Activated T-helper 2 cell treated with anti-CD3 and anti-CD28 coated beads, Interferon-gamma antibody, Interleukin-2, Interleukin-4, amounts not matched to agents 10 μg/mL and 5 μg/mL and 100 μg/mL, durations not matched to agents 14 hours and 24 hours and 36 hours (primary cell): ENCODE measurements around the gene CHST14. TPM values are rescaled to one million over a fixed set of nuclear protein-coding genes. Genes with fewer than 3 reads are reported as not detected.
A peak's percentile ranks its signal among the peaks of the same experiment; 100 is the strongest.

Source experiments
- DNase-seq: peaks from one replicate; pipeline ENCODE4 v3.0.0; 2021; ENCODE audit warnings: low spot score
- H3K27ac Mint-ChIP-seq: one replicate; pipeline ENCODE4 v1.8.0; 2021; ENCODE audit warnings: mixed read lengths
- H3K27me3 Mint-ChIP-seq: one replicate; pipeline ENCODE4 v1.8.0; 2021; ENCODE audit warnings: low read depth, mixed read lengths
- H3K36me3 Mint-ChIP-seq: one replicate; pipeline ENCODE4 v1.8.0; 2021; ENCODE audit warnings: low read depth, mixed read lengths
- H3K4me1 Mint-ChIP-seq: one replicate; pipeline ENCODE4 v1.8.0; 2021; ENCODE audit warnings: low read depth, mixed read lengths
- H3K4me3 Mint-ChIP-seq: one replicate; pipeline ENCODE4 v1.8.0; 2021; ENCODE audit warnings: low read depth, mild to moderate bottlenecking, moderate library complexity, mixed read lengths
- H3K9me3 Mint-ChIP-seq: one replicate; pipeline ENCODE4 v1.8.0; 2021; ENCODE audit warnings: mixed read lengths
- intact Hi-C: fragments of 100-400 bp; cut with micrococcal nuclease; formaldehyde crosslinking; loops from one replicate; pipeline ENCODE4 v1.15.1; 2023
- total RNA-seq: library from RNA; stranded (reverse); gene quantifications from 2 replicates; pipeline ENCODE4 v1.2.3, GENCODE V29; 2022

Gene CHST14
- total RNA-seq, 1 donor from 2014 or later: 11.8 TPM

DNA sequence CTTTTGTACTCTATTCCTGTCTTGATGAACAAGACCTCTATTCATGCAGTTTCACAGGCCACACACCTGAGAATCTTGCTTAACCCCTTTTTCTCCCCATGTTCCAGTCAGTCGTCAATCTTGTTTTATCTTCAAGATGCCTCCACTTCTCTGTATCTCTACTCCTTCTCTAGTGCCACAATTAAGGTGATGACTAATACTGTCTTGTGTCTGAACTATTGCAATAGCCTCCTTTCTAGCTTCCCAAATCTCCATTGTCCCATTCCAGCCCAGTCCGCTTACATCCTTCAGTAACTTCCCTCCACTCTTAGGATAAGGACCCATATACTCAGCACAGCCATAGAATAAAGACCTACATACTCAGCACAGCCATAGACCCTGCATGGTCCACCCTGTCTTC is 24.7 kb downstream of the CHST14 start:
- Mint-ChIP-seq H3K4me1 (peaks cover 24% of the 10 kb centered on the region), H3K27ac (no peak overlapping the region), H3K27me3 (no peaks in the 10 kb centered on the region), H3K36me3 (no peaks in the 10 kb centered on the region), H3K9me3 (no peaks in the 10 kb centered on the region), H3K4me3 (no peak overlapping the region)
- intact Hi-C loops: no loop called here
- DNase-seq: no peak

DNA sequence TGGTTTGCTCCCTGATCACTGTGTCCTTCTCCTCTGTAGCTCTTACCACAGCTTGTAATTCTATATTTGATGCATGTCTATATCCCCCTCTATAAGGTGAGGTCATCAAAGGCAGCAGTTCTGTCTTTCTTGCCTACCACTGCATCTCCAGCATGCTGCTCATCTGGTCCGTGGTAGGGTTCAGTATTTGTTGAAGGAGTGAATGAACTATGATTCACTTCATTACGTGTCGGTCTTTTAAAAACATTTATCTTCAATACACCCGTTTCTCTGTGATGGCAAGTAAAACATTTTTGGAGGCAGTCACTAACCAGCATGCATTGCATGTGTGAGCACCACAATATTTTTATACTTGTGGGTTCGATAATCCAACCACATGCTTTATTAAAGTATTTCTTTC is 27.6 kb downstream of the CHST14 start:
- Mint-ChIP-seq H3K9me3 (no peaks in the 10 kb centered on the region), H3K4me3 (no peak overlapping the region), H3K36me3 (no peaks in the 10 kb centered on the region), H3K27me3 (peaks cover 9% of the 10 kb centered on the region), H3K4me1 (peaks cover 16% of the 10 kb centered on the region), H3K27ac (no peak overlapping the region)
- intact Hi-C loops: no loop called here
- DNase-seq: no peak

DNA sequence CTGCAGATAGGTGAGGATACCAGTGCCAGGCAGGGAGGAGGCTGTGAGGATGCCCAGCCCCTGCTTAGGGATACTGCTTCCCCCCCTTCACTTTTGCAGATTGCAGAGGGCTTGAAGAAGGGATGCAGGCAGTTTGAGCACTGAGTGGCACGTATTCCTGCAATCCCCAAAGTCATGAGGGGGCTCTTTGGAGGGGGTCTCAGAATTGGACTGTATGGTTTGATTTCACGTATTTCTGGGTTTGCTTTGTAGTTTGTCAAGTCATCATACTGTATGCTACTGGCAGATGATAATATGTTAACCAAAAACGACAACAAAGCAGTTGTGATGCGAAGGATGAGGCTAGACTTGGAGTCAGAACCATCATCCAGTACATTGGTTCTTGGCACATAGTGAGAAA is 28.1 kb downstream of the CHST14 start:
- Mint-ChIP-seq H3K27ac (no peak overlapping the region), H3K9me3 (no peaks in the 10 kb centered on the region), H3K4me3 (no peak overlapping the region), H3K4me1 (peaks cover 12% of the 10 kb centered on the region), H3K27me3 (peaks cover 12% of the 10 kb centered on the region), H3K36me3 (no peaks in the 10 kb centered on the region)
- no peak for DNase-seq
- intact Hi-C loops: no loop called here

DNA sequence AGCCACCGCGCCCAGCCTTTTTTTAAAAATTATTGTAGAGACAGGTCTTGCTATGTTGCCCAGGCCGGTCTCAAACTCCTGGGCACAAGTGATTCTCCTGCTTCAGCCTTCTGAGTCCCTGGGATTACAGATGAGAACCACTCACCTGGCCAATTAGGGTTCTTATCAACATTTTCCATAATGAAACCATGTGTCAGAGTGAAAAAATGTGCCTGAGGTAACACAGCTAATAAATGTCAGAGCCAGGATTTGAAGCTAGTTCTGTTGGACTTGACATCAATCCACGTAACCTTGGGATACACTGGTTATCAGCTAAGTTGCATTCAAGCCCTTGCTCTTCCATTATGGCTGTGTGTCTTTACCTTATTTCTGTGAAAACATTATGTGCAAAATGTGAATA is 29.1 kb downstream of the CHST14 start:
- Mint-ChIP-seq H3K4me1 (peaks cover 3% of the 10 kb centered on the region), H3K4me3 (no peak overlapping the region), H3K9me3 (no peaks in the 10 kb centered on the region), H3K36me3 (no peaks in the 10 kb centered on the region), H3K27me3 (peaks cover 19% of the 10 kb centered on the region), H3K27ac (no peak overlapping the region)
- no peak for DNase-seq
- intact Hi-C loops: no loop called here

DNA sequence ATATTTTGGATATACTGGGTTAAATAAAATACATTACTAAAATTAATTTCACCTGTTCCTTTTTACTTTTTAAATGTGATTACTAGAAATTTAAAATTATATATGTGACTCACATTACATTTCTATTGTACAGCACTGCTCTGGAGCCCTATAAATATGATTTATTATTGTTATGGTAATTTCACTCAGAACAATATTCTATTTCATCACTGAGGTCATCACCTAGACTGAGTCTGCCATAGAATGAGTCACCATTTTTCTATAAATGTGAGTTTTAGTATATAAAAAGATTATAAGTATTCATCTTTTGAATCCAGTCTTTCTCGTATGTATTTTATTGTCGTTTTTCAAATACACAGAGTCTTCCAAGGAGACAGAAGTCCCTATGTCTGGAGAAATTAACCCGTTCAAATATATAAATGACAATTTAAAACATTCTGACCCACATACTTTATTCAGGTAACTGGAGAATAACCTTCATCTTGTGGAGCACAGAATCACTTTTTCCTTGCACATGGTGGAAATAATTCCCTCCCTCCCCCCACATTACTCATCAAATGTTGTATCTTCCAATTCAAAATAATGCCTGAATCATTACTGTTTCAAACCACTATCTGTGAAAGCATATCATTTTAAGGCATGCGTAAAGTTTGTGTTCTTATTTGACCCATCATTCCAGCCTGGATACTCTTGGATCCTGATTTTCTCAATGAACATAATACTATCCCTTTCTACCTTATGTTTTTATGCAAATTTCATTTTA is 30.0 kb downstream of the CHST14 start:
- peaks cover 2% of the 10 kb centered on the region for H3K4me1 Mint-ChIP-seq

DNA sequence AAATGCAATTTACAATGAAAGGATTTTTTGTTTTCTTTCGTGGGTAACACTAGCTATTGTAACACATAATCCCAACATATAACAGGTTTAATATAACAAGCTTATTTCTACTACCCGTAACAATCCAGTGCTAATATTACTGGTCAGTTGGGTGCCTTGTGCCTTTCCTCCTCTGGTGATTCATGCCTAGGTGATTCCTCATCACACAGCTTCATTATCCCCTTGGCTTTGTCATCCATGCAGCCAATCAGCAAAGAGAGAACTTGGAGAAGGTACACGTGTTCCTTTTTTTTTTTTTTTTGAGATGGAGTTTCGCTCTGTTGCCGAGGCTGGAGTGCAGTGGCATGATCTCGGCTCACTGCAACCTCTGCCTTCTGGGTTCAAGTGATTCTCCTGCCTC is 30.7 kb downstream of the CHST14 start:
- H3K4me1 Mint-ChIP-seq: peaks cover 1% of the 10 kb centered on the region
- no peak overlapping the region for H3K27ac Mint-ChIP-seq
- H3K36me3 Mint-ChIP-seq: no peaks in the 10 kb centered on the region
- DNase-seq: no peak
- intact Hi-C loops: no loop called here
- H3K9me3 Mint-ChIP-seq: no peaks in the 10 kb centered on the region
- H3K4me3 Mint-ChIP-seq: no peak overlapping the region
- H3K27me3 Mint-ChIP-seq: peaks cover 27% of the 10 kb centered on the region

More for the DNA sequence above, 30.0 kb downstream of the CHST14 start:
- intact Hi-C loops: no loop called here
- Mint-ChIP-seq H3K27me3 (peaks cover 23% of the 10 kb centered on the region), H3K36me3 (no peaks in the 10 kb centered on the region), H3K27ac (no peak overlapping the region), H3K9me3 (no peaks in the 10 kb centered on the region), H3K4me3 (no peak overlapping the region)
- no peak for DNase-seq

DNA sequence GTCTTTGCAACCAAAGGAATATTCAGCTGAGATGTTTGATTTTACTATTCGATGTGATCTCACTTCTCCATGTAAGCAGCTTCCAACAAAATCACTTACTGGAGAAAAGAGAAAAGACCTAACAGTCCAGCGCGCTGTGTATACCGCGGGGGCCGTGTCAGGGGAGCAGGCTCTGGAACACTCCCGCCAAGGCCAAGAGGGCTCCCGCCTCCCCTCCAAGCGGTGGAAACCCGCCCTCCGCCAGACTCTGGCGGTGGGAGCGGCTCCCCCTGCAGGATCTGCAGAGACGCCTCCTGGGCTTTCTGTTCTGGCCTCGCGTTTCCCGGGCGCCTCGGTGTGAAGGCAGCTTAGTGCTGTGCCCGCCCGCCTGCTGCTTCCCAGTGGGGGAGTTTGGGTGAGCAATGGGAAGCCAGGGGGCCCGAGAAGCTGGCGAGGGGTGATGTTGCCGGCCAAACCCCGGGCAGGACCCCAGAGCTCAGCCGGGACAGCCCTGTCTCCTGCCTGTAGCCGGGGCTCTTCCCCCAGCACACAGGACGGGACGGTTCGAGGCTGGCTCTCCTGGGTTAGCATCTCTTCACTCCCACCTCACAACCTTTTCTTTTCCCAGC is 36.3 kb downstream of the CHST14 start:
- Mint-ChIP-seq H3K27ac (no peak overlapping the region), H3K4me1 (peaks cover 22% of the 10 kb centered on the region), H3K36me3 (no peaks in the 10 kb centered on the region), H3K4me3 (peak overlapping the region; percentile 45), H3K27me3 (peaks cover 66% of the 10 kb centered on the region), H3K9me3 (no peaks in the 10 kb centered on the region)
- DNase-seq: peak; percentile 41
- intact Hi-C loops: loop anchor here (2.0 to 5.0 kb wide), 3 partner anchors 14 to 65 kb away; partner anchors contain the start of genes BAHD1 and CHST14

DNA sequence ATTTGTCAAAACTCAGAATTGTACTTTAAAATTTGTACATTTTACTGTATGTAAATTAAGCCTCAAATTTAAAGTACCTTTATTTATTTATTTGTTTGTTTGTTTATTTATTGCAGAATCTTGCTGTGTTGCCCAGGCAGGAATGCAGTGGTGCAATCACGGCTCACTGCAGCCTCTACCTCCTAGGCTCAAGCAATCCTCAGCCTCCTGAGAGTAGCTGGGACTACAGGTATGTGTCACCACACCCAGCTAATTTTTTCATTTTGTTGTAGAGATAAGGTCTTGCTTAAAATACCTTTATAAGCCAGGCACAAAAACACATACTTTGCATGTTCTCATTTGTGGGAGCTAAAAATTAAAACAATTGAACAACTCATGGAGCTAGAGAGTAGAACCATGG is 37.4 kb downstream of the CHST14 start:
- H3K27me3 Mint-ChIP-seq: peaks cover 67% of the 10 kb centered on the region
- intact Hi-C loops: loop anchor here (5.0 kb wide), 2 partner anchors 36 to 66 kb away; partner anchors contain the start of genes BAHD1 and CHST14
- no peaks in the 10 kb centered on the region for H3K9me3 Mint-ChIP-seq
- no peak overlapping the region for H3K4me3 Mint-ChIP-seq
- DNase-seq: no peak
- H3K27ac Mint-ChIP-seq: no peak overlapping the region
- H3K4me1 Mint-ChIP-seq: peaks cover 24% of the 10 kb centered on the region
- H3K36me3 Mint-ChIP-seq: no peaks in the 10 kb centered on the region

DNA sequence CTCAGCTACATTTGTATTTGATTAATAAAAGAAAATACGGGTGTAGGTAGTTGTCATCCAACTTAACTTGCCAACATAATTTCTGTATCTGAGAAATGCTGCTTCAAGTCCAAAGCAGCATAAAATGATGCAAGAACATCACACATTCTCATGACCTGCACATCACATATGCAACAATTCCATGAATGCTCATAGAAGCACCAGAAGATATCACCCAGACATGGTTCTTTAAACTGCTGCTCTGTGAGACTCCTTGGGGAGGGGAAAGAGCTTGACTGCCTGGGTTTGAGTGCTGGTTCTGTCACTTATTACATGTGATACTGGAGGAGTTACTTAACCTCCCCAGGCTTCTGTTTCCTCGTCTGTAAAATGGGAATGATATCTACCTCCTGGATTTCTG is 39.4 kb downstream of the CHST14 start:
- H3K9me3 Mint-ChIP-seq: no peaks in the 10 kb centered on the region
- H3K36me3 Mint-ChIP-seq: no peaks in the 10 kb centered on the region
- peak overlapping the region; percentile 56 for H3K4me3 Mint-ChIP-seq
- H3K4me1 Mint-ChIP-seq: peaks cover 24% of the 10 kb centered on the region
- H3K27me3 Mint-ChIP-seq: peaks cover 63% of the 10 kb centered on the region
- no peak for DNase-seq
- intact Hi-C loops: no loop called here
- H3K27ac Mint-ChIP-seq: no peak overlapping the region

DNA sequence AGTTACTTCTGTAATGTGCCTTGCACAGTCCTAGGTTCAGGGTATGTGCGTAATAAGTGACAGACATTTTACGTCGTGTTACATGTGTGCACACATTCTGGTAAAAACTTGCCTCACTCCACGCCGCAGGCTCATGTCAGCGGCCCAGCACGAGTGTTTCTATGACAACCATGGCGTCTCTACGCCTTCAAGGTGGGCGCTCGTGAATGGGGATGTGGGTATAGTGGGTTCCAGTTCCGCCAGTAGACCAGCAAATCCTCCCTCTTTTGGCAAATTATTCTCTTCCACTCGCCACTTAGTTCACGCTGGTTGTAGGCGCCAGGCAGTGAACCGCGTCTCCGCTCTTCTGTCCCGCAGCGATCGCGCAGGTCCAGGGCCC is 40.3 kb downstream of the CHST14 start:
- peak overlapping the region; percentile 69 for H3K4me3 Mint-ChIP-seq
- peaks cover 64% of the 10 kb centered on the region for H3K27me3 Mint-ChIP-seq
- intact Hi-C loops: no loop called here
- H3K4me1 Mint-ChIP-seq: peaks cover 24% of the 10 kb centered on the region
- no peaks in the 10 kb centered on the region for H3K9me3 Mint-ChIP-seq
- H3K27ac Mint-ChIP-seq: no peak overlapping the region
- H3K36me3 Mint-ChIP-seq: no peaks in the 10 kb centered on the region
- no peak for DNase-seq

DNA sequence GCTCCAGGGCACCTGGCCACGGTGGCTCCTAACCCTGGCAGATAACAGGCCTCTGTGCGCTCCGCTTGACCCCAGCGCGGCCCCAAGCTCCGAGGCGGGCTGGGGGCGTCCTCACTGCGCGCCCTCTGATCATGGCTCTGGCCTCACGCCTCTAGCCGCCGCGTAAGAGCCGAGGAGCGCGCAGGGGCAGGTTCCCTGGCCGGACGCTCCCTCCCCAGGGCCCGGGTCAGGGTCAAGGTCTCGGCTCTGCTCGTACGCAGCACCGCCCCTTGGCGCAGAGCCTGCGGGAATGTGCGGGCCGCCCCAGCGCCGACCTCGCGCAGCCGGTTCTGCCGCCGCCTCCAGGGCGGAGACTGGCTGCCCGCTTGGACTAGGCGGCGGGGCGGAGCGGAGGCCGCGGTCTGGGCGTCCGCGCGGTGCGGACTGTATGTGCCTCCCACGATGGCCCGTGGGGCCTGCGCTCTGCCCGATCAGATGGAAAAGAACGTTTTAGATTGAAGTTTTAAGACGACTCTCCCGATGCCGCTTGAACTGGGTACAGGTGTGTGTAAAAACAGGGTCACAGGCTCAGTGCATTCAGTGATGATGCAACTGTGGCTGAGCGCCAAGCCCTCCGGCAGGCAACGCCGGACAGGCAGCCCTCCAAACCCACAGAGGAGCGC is 40.8 kb downstream of the CHST14 start:
- no peaks in the 10 kb centered on the region for H3K36me3 Mint-ChIP-seq
- peaks cover 63% of the 10 kb centered on the region for H3K27me3 Mint-ChIP-seq
- peaks cover 22% of the 10 kb centered on the region for H3K4me1 Mint-ChIP-seq
- no peak for DNase-seq
- no peaks in the 10 kb centered on the region for H3K9me3 Mint-ChIP-seq
- no peak overlapping the region for H3K27ac Mint-ChIP-seq
- intact Hi-C loops: no loop called here
- peak overlapping the region; percentile 69 for H3K4me3 Mint-ChIP-seq

DNA sequence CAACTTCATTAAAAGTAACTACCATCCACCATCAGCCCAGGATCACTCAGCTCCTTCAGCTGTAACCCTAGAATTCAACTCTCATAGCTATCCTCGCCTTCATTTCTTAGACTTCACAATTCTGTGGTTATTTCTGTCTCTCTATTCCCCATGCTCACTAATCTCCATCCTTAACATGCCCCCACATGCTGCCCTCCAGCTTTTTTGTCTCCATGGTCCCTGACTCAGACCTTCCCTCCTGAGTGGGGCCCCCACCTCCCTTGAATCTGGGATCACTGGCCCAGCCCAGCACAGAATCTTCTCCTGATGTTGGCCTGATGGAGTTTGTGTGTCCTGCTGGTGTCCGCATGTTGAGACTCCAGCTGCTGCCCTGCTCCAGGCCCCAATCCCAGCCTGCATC is 41.7 kb downstream of the CHST14 start:
- H3K27me3 Mint-ChIP-seq: peaks cover 55% of the 10 kb centered on the region
- H3K36me3 Mint-ChIP-seq: no peaks in the 10 kb centered on the region
- H3K4me3 Mint-ChIP-seq: peak overlapping the region; percentile 42
- no peak overlapping the region for H3K27ac Mint-ChIP-seq
- intact Hi-C loops: no loop called here
- no peaks in the 10 kb centered on the region for H3K9me3 Mint-ChIP-seq
- H3K4me1 Mint-ChIP-seq: peaks cover 16% of the 10 kb centered on the region
- DNase-seq: no peak

DNA sequence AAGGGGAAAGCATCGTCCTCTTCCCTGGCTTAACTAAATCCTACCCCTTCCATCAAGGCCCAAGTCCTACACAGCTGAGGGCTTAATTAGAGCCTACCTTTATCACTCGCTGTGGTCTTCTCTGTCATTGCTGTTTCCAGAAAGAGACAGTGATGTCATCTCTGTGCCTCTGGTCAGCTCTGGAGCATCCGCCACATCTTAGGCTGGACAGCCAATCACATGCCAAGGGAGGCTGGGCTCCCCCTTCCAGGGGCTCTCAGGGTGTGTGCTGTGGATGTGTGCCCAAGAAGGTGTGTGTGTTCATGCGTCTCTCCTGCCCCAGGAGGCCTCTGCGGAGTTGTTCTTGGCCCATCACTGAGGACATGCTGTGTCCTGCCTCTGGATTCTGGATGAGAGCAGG is 42.8 kb downstream of the CHST14 start:
- no peak for DNase-seq
- intact Hi-C loops: no loop called here
- Mint-ChIP-seq H3K9me3 (no peaks in the 10 kb centered on the region), H3K4me3 (no peak overlapping the region), H3K4me1 (peaks cover 11% of the 10 kb centered on the region), H3K27ac (no peak overlapping the region), H3K27me3 (peaks cover 45% of the 10 kb centered on the region), H3K36me3 (no peaks in the 10 kb centered on the region)
